Tibial nerve (tissue), 4 donors: ENCODE measurements around the gene CDK6. TPM values are rescaled to one million over a fixed set of nuclear protein-coding genes. Genes with fewer than 3 reads are reported as not detected.
A peak's percentile ranks its signal among the peaks of the same experiment; 100 is the strongest.

ENCODE experiments used
- DNase-seq, 2 donors: peaks; one replicate each; pipeline ENCODE4 v3.0.0-alpha.2; 2019; ENCODE audit warnings: low spot score in 2 of 2
- H3K27ac ChIP-seq, 4 donors: fragments of 200-600 bp; sonication (generic) in 3 of 4; one replicate each; pipeline ENCODE4 v1.5.1; 2017 to 2019; ENCODE audit warnings: mild to moderate bottlenecking in 1 of 4
- H3K27me3 ChIP-seq, 2 donors: fragments of 200-600 bp; sonication (generic) in 1 of 2; one replicate each; pipeline versions ENCODE4 v1.5.1 to v1.6.0; 2017 to 2019
- H3K36me3 ChIP-seq, 3 donors: fragments of 200-600 bp; sonication (generic); one replicate each; pipeline ENCODE4 v1.5.1; 2018 to 2019
- H3K4me1 ChIP-seq, 4 donors: fragments of 200-600 bp; sonication (generic) in 3 of 4; one replicate each; pipeline ENCODE4 v1.5.1; 2017 to 2019
- H3K4me3 ChIP-seq, 4 donors: fragments of 200-600 bp; sonication (generic) in 3 of 4; one replicate each; pipeline ENCODE4 v1.5.1; 2017 to 2019; ENCODE audit warnings: mild to moderate bottlenecking in 1 of 4, moderate library complexity in 1 of 4
- H3K9me3 ChIP-seq, 4 donors: fragments of 200-600 bp; sonication (generic) in 3 of 4; one replicate each; pipeline ENCODE4 v1.5.1; 2017 to 2019
- EP300 ChIP-seq, 2 donors: sonication (generic); formaldehyde crosslinking; IDR thresholded peaks; one replicate each; pipeline ENCODE4 v1.6.1; 2017; ENCODE audit warnings: antibody characterized with exemption in 2 of 2, mild to moderate bottlenecking in 1 of 2
- POLR2A ChIP-seq, 2 donors: fragments of 450-650 bp; IDR thresholded peaks; one replicate each; pipeline ENCODE4 v1.6.1; 2017; ENCODE audit warnings: antibody characterized with exemption in 2 of 2, mild to moderate bottlenecking in 2 of 2, moderate library complexity in 2 of 2
- WGBS, 2 donors: methylation state at CpG; one replicate each; pipeline ENCODE4 v1.1.5; 2018; 5-methylcytosine and 5-hydroxymethylcytosine counted together
- total RNA-seq, 4 donors: library from RNA; depleted of rRNA; stranded (reverse); fragments of >200 nt; gene quantifications; one replicate each; pipeline ENCODE4 v1.1.0, GENCODE V29; 2016
- TF ChIP-seq, protein P1 (sequence below), 5 experiments: fragments of 200-600 bp in 3 of 5; fragments of 450-650 bp in 2 of 5; sonication (generic) in 3 of 5; IDR thresholded peaks; one replicate each; pipeline ENCODE4 v1.5.1; 2016 to 2019; ENCODE audit warnings: antibody characterized with exemption in 5 of 5, mild to moderate bottlenecking in 3 of 5, moderate library complexity in 2 of 5

Gene CDK6
- total RNA-seq, 4 donors from 2014 or later = 14.4 to 45.4 (median 26.6) TPM

GRCh38 chr7:92790992-92791391 lies 45.4 kb downstream of the CDK6 start:
- Histone ChIP-seq H3K27ac (no peak overlapping the region), H3K27me3 (no peaks in the 10 kb centered on the region), H3K4me1 (peaks cover 0 to 37% (median 7%) of the 10 kb centered on the region in 4 donors), H3K4me3 (no peak overlapping the region), H3K36me3 (peaks cover 0 to 5% (median 0%) of the 10 kb centered on the region in 3 donors), H3K9me3 (peaks cover 0 to 10% (median 5%) of the 10 kb centered on the region in 4 donors)
- DNase-seq = no peak
- 45 to 61% methylated on average over 1 of the region's 1 CpG for WGBS, 2 donors
- TF ChIP-seq, protein P1, sequence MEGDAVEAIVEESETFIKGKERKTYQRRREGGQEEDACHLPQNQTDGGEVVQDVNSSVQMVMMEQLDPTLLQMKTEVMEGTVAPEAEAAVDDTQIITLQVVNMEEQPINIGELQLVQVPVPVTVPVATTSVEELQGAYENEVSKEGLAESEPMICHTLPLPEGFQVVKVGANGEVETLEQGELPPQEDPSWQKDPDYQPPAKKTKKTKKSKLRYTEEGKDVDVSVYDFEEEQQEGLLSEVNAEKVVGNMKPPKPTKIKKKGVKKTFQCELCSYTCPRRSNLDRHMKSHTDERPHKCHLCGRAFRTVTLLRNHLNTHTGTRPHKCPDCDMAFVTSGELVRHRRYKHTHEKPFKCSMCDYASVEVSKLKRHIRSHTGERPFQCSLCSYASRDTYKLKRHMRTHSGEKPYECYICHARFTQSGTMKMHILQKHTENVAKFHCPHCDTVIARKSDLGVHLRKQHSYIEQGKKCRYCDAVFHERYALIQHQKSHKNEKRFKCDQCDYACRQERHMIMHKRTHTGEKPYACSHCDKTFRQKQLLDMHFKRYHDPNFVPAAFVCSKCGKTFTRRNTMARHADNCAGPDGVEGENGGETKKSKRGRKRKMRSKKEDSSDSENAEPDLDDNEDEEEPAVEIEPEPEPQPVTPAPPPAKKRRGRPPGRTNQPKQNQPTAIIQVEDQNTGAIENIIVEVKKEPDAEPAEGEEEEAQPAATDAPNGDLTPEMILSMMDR (IDR thresholded peaks at IDR 0.05) = no peak
- no peak for TF ChIP-seq EP300 (IDR thresholded peaks at IDR 0.05)
- TF ChIP-seq POLR2A (IDR thresholded peaks at IDR 0.05) = no peak

DNA sequence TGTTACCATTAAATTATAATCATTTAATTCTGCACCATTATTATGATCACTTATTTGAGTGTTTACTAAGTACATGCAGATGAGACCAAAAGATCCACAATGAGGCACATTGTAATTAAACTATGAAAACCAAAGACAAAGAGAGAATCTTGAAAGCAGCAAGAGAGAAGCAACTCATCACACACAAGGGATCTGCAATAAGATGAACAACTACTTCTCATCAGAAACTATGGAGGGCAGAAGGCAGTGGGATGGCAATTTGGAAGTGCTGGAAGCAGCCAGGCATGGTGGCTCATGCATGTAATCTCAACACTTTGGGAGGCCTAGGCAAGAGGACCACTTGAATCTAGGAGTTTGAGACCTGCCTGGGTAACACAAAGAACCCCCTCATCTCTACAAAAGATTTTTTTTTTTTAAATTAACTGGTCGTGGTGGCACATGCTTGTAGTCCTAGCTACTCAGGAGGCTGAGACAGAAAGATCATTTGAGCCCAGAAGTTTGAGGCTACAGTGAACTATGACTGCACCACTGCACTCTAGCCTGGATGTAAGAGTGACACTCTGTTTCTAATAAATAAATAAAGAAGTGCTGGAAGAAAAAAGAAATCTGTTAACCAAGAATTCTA lies 47.7 kb downstream of the CDK6 start:
- 90 to 95% methylated on average over 1 of the region's 1 CpG for WGBS, 2 donors
- no peak overlapping the region for H3K27ac ChIP-seq

DNA sequence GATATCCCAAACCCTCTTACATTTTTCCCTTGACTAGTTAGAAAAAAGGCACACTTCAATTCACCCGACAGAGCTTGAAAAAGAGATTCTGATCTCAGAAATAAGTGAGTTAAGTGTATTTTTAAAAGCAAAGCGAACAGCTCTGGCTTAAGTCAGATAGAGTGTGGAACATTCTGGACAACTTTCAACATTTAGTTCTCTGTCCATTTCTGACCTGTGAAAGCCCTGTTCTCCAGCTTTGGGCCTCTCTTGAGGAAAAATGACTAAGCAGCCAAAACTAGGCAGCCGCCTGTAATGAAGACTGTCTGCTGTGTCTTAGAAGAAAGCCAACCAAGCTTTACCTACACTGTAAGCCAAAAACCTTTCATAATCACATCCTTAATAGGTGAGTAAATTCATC lies 50.5 kb downstream of the CDK6 start:
- Histone ChIP-seq H3K4me1 (peaks cover 0 to 30% (median 15%) of the 10 kb centered on the region in 4 donors), H3K27me3 (no peaks in the 10 kb centered on the region), H3K9me3 (peaks cover 0 to 10% (median 5%) of the 10 kb centered on the region in 4 donors), H3K27ac (peak overlapping the region in 1 of 4 donors; percentile 35), H3K4me3 (no peak overlapping the region), H3K36me3 (peaks cover 0 to 5% (median 0%) of the 10 kb centered on the region in 3 donors)
- TF ChIP-seq, protein P1 (IDR thresholded peaks at IDR 0.05) = no peak
- TF ChIP-seq POLR2A (IDR thresholded peaks at IDR 0.05) (no peak), EP300 (IDR thresholded peaks at IDR 0.05) (no peak)
- 40 to 49% methylated on average over 3 of the region's 3 CpGs for WGBS, 2 donors
- DNase-seq = no peak

More for the DNA sequence above, 47.7 kb downstream of the CDK6 start:
- TF ChIP-seq, protein P1 (IDR thresholded peaks at IDR 0.05) = no peak
- no peak for TF ChIP-seq POLR2A (IDR thresholded peaks at IDR 0.05)
- TF ChIP-seq EP300 (IDR thresholded peaks at IDR 0.05) = no peak
- DNase-seq = no peak
- Histone ChIP-seq H3K36me3 (peaks cover 0 to 5% (median 0%) of the 10 kb centered on the region in 3 donors), H3K9me3 (peaks cover 0 to 10% (median 5%) of the 10 kb centered on the region in 4 donors), H3K27me3 (no peaks in the 10 kb centered on the region), H3K4me3 (no peak overlapping the region), H3K4me1 (peaks cover 0 to 27% (median 9%) of the 10 kb centered on the region in 4 donors)

DNA sequence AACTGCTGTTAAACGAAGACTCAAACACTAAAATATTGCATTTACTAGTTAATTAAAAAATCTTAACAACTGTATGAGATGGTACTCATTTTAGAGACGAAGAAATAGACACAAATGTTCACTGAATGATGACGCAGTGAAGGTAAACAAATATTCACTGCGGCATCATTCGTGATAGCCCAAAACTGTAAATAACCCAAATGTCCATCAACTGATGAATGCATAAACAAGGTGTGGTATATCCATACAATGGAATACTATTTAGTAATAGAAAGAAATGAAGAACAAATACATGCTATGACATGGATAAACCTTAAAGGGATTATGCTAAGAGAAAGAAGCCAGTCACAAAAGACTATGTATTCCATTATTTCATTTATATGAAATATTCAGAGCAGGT lies 51.4 kb downstream of the CDK6 start:
- H3K27ac ChIP-seq = no peak overlapping the region
- TF ChIP-seq POLR2A (IDR thresholded peaks at IDR 0.05) (no peak), EP300 (IDR thresholded peaks at IDR 0.05) (no peak)
- TF ChIP-seq, protein P1 (IDR thresholded peaks at IDR 0.05) = no peak
- no peak for DNase-seq
- H3K4me3 ChIP-seq = no peak overlapping the region
- peaks cover 0 to 10% (median 5%) of the 10 kb centered on the region in 4 donors for H3K9me3 ChIP-seq
- peaks cover 0 to 29% (median 17%) of the 10 kb centered on the region in 4 donors for H3K4me1 ChIP-seq
- no peaks in the 10 kb centered on the region for H3K27me3 ChIP-seq
- H3K36me3 ChIP-seq = peaks cover 0 to 5% (median 0%) of the 10 kb centered on the region in 3 donors
- WGBS, 2 donors = 96 to 99% methylated on average over 5 of the region's 5 CpGs
